ENCODE data around the gene GPBAR1. TPM values are rescaled to one million over a fixed set of nuclear protein-coding genes. Genes with fewer than 3 reads are reported as not detected.

The GPBAR1 gene, protein sequence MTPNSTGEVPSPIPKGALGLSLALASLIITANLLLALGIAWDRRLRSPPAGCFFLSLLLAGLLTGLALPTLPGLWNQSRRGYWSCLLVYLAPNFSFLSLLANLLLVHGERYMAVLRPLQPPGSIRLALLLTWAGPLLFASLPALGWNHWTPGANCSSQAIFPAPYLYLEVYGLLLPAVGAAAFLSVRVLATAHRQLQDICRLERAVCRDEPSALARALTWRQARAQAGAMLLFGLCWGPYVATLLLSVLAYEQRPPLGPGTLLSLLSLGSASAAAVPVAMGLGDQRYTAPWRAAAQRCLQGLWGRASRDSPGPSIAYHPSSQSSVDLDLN
- 1 to 10 TPM in 5 of 6 donors, under 1 TPM in 1; 0.33 to 6.4 (median 4.1) TPM for total RNA-seq

DNA sequence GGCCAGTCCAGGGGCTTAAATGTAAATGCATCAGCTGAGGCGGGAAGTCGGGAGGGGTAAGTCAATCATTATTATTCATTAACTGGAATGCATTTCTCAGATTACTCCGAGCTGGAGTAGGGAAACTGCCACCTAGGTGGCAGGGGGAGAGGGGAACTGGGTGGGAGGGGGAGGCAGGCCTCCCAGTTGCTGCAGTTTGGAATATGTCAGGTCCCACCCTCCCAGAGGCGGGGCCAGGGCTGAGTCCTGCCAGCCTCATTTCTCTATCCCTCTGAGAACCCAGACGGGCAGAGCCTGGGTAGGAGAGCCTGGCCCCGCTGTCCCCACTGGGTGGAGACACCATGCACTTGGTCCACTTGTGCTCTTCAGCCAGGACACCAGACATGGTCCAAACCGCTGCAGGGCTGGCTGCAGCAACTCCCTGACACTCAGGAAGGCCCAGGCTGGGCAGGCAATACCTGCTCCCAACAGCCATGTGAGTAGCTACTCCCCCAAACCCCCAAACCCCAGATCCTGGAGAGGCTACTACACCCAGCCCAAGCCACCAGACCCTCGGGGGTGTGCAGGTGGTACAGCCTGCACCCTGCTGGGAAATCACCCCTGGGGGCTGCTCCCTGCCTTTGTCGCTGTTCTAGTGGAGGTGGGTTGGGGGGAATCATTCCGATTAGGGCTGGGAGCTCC is at the start of gene GPBAR1:
Gene GPBAR1, plus strand, starts transcription at position 274 of the 681 bp plus-strand sequence. CDS start 1,710 bp downstream, outside the sequence.
- H3K27ac ChIP-seq, result peak within 1 kb of the TSS; percentile 69 to 85 (median 77)
- H3K27me3 ChIP-seq, result no peaks in the 10 kb centered on the region
- H3K4me3 ChIP-seq, result no peak within 1 kb of the TSS
- H3K4me1 ChIP-seq, result peaks cover 54 to 72% (median 63%) of the 10 kb centered on the region in 4 donors
- H3K9me3 ChIP-seq, result no peaks in the 10 kb centered on the region
- 64 to 71% methylated on average over 7 to 9 of the region's 10 CpGs for WGBS, 2 donors
- TF ChIP-seq POLR2A (IDR thresholded peaks at IDR 0.05), result peak in 1 of 4 donors; percentile 10
- TF ChIP-seq, protein P1, sequence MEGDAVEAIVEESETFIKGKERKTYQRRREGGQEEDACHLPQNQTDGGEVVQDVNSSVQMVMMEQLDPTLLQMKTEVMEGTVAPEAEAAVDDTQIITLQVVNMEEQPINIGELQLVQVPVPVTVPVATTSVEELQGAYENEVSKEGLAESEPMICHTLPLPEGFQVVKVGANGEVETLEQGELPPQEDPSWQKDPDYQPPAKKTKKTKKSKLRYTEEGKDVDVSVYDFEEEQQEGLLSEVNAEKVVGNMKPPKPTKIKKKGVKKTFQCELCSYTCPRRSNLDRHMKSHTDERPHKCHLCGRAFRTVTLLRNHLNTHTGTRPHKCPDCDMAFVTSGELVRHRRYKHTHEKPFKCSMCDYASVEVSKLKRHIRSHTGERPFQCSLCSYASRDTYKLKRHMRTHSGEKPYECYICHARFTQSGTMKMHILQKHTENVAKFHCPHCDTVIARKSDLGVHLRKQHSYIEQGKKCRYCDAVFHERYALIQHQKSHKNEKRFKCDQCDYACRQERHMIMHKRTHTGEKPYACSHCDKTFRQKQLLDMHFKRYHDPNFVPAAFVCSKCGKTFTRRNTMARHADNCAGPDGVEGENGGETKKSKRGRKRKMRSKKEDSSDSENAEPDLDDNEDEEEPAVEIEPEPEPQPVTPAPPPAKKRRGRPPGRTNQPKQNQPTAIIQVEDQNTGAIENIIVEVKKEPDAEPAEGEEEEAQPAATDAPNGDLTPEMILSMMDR (IDR thresholded peaks at IDR 0.05), result no peak
- no peak for TF ChIP-seq POLR2AphosphoS5 (IDR thresholded peaks at IDR 0.05)
- TF ChIP-seq EP300 (IDR thresholded peaks at IDR 0.05), result no peak
- H3K36me3 ChIP-seq, result peaks cover 6 to 47% (median 37%) of the 10 kb centered on the region in 4 donors
- DNase-seq (peak in 1 of 2 donors; percentile 57), ATAC-seq (ENCODE audit: low FRiP score in 2 of 2) (peak; percentile 11 to 25)

DNA sequence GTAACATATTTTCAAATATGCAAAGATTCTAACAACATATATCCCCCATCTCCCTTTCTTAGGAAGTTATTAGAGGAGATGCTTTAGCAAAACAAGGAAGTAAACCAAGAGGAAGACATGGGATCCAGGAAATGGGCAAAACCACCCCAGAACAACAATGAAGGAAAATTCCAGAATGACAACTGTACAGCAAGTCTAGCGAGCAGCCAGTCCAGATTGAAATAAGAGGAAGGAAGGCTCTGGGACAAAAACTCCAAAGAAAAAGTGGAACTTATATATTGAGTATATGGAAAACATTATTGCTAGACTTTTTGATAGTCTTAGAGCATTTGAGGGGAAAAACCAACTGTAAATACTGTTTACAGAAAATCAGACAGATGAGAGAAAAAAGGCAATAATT is 46.7 kb upstream of the GPBAR1 start:
- H3K4me3 ChIP-seq, result no peak overlapping the region
- TF ChIP-seq POLR2A (IDR thresholded peaks at IDR 0.05), result no peak
- no peak for TF ChIP-seq EP300 (IDR thresholded peaks at IDR 0.05)
- TF ChIP-seq, protein P1 (IDR thresholded peaks at IDR 0.05), result no peak
- TF ChIP-seq POLR2AphosphoS5 (IDR thresholded peaks at IDR 0.05), result no peak
- H3K27ac ChIP-seq, result no peak overlapping the region
- H3K9me3 ChIP-seq, result no peaks in the 10 kb centered on the region
- H3K27me3 ChIP-seq, result no peaks in the 10 kb centered on the region
- 61 to 64% methylated on average over 1 of the region's 1 CpG for WGBS, 2 donors
- DNase-seq, result no peak
- peaks cover 10 to 20% (median 15%) of the 10 kb centered on the region in 4 donors for H3K4me1 ChIP-seq
- no peak for ATAC-seq (ENCODE audit: low FRiP score in 2 of 2)
- H3K36me3 ChIP-seq, result no peaks in the 10 kb centered on the region

DNA sequence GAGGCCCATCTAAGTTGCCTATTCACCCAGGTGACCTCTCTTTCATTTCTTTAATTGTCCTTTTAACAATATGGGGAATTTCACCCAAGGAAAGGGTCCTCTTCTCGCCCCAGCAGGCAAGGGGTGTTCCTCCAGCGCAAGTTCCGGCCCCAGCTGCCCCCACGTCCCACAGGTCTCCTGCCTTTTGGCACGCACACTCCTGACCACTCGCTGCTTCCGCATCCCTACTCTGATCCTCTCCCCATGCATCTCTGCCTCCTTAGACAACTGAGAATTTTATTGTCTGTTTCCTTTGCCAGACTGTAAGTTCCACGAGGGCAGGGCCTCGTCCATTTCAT is 44.5 kb upstream of the GPBAR1 start:
- WGBS, 2 donors, result 46 to 60% methylated on average over 9 of the region's 9 CpGs
- no peaks in the 10 kb centered on the region for H3K36me3 ChIP-seq
- H3K9me3 ChIP-seq, result no peaks in the 10 kb centered on the region
- H3K4me3 ChIP-seq, result peak overlapping the region; percentile 61 to 95 (median 74)
- peak in 1 of 2 donors; percentile 61 for DNase-seq
- H3K27ac ChIP-seq, result peak overlapping the region; percentile 95 to 100 (median 98)
- no peak for TF ChIP-seq EP300 (IDR thresholded peaks at IDR 0.05)
- TF ChIP-seq, protein P1 (IDR thresholded peaks at IDR 0.05), result no peak
- TF ChIP-seq POLR2A (IDR thresholded peaks at IDR 0.05), result no peak
- TF ChIP-seq POLR2AphosphoS5 (IDR thresholded peaks at IDR 0.05), result no peak
- H3K27me3 ChIP-seq, result no peaks in the 10 kb centered on the region
- peaks cover 32 to 41% (median 37%) of the 10 kb centered on the region in 4 donors for H3K4me1 ChIP-seq
- ATAC-seq (ENCODE audit: low FRiP score in 2 of 2), result peak in 1 of 2 donors; percentile 4

DNA sequence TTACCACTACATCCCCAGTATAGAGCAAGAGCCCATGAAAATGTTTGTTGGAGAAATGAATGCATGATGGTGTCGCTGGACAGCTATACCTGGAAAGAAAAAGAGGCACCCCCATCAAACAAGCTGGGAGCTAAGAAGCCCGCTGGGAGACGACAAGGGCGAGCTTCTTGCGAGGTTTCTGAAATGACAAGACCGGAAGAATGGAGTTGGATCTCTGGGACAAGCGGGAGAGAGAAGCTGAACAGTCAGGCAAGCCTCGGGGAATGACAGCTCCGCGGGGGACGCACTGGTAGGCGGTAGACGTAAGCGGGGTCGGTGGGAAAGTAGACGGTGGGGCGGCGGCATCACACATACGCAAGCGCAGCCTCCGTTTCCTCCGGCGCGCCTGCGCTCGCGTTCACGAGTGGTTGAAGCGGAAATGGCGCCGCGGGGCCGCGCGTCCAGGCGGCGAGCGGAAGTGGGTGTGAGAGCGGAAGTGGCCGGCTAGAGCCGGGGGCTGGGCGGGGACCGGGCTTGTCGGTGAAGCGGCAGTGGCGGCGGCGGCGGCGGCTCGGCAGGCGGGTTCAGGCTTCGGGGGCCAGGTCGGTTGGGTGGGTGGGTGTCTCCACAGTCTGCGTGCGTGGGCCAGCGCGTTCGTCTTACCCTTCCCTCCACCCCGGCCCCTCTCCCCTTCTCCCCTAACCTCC is 44.0 kb upstream of the GPBAR1 start, which contains the start of gene ARPC2:
Gene ARPC2, plus strand, starts transcription at position 516 of the 686 bp plus-strand sequence. CDS start 282 bp downstream, outside the sequence.
- no peaks in the 10 kb centered on the region for H3K9me3 ChIP-seq
- peaks cover 37 to 47% (median 42%) of the 10 kb centered on the region in 4 donors for H3K4me1 ChIP-seq
- WGBS, 2 donors, result 0 to 1% methylated on average over 12 to 51 of the region's 60 CpGs
- TF ChIP-seq POLR2AphosphoS5 (IDR thresholded peaks at IDR 0.05) (peak; percentile 95 to 97), POLR2A (IDR thresholded peaks at IDR 0.05) (peak in 3 of 4 donors; percentile 66 to 95 (median 93)), EP300 (IDR thresholded peaks at IDR 0.05) (peak in 2 of 4 donors; percentile 42 to 87)
- TF ChIP-seq, protein P1 (IDR thresholded peaks at IDR 0.05), result peak in 4 of 6 experiments; percentile 49 to 89 (median 66)
- peak within 1 kb of the TSS; percentile 95 to 100 (median 98) for H3K27ac ChIP-seq
- H3K27me3 ChIP-seq, result no peaks in the 10 kb centered on the region
- peaks cover 0 to 1% (median 0%) of the 10 kb centered on the region in 4 donors for H3K36me3 ChIP-seq
- ATAC-seq (ENCODE audit: low FRiP score in 2 of 2) (peak; percentile 95 to 98), DNase-seq (peak; percentile 95 to 100)
- H3K4me3 ChIP-seq, result peak within 1 kb of the TSS; percentile 61 to 95 (median 84)

Data from upper lobe of left lung (tissue), 6 donors.